SK-N-MC (cell line): Measurements from ENCODE around the gene PRF1.

Experiments used
- EZH2 ChIP-seq: fragments of 200-600 bp; sonication (generic); IDR thresholded peaks from one replicate; pipeline ENCODE4 v1.6.1; 2017; ENCODE audit warnings: antibody characterized with exemption
- POLR2AphosphoS5 ChIP-seq: IDR thresholded peaks from 2 replicates; pipeline ENCODE4 v1.6.1; 2012; ENCODE audit warnings: mild to moderate bottlenecking, low read depth, low read length, borderline replicate concordance

GRCh38 chr10:70650718-70651117 is 48.2 kb upstream of the PRF1 start:
- TF ChIP-seq EZH2 (no peak), POLR2AphosphoS5 (no peak)
